HEK293T (cell line): ENCODE measurements around the gene PROP1.
"Not testable (repeated sequence)": the region's sequence is repeated elsewhere in the genome, so short reads cannot be mapped to it uniquely, and the experiment has no call there.

Experiments used
- BHLHE40 ChIP-seq: fragments of 450-650 bp; IDR thresholded peaks from 2 replicates; pipeline ENCODE4 v1.6.1; 2016; ENCODE audit warnings: mild to moderate bottlenecking, moderate library complexity, borderline replicate concordance
- ELF4 ChIP-seq: fragments of 450-650 bp; IDR thresholded peaks from 2 replicates; pipeline ENCODE4 v1.6.1; 2017; ENCODE audit warnings: antibody characterized with exemption
- FOXA1 ChIP-seq: fragments of 450-650 bp; IDR thresholded peaks from 2 replicates; pipeline ENCODE4 v1.6.1; 2016; ENCODE audit warnings: mild to moderate bottlenecking
- FOXM1 ChIP-seq: fragments of 450-650 bp; IDR thresholded peaks from 2 replicates; pipeline ENCODE4 v1.6.1; 2017; ENCODE audit warnings: mild to moderate bottlenecking, borderline replicate concordance
- L3MBTL2 ChIP-seq: fragments of 450-650 bp; conservative IDR thresholded peaks from 2 replicates; pipeline ENCODE4 v1.6.1; 2016; ENCODE audit warnings: mild to moderate bottlenecking
- SP1 ChIP-seq: fragments of 450-650 bp; IDR thresholded peaks from 2 replicates; pipeline ENCODE4 v1.6.1; 2017
- TARDBP ChIP-seq: fragments of 450-650 bp; IDR thresholded peaks from 2 replicates; pipeline ENCODE4 v1.6.1; 2016

DNA sequence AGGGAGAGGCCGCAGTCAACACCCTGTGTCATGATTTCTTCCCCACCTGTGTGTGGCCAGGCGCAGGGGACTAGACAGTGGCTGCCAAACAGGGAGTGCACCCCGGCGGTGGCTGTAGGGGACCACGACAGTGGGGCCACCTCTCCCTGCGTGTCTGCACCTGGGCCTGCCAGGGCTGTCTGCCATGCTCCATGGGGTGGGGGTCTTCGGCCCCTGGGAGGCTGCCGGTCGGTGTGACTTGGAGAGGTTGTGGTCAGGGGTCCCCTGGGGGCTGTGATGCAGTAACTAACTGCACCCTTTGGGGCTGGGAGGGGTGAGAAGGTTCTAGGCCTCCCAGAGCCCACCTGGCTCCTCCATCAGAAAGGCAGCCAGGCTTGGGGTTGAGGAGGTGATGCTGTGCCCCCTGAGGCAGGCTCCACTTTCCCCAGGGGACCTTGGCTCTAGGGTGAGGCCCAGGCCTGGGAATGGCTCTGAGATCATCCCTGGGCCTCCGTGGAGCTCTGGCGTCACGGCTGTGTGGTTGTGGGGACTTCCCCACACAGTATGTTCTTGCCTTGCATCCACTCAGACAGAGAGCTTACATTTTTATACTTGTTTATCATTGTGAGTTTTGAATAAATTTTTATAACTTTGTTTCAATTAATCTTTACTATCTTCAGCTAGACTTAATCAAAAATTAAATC lies 50.3 kb downstream of the PROP1 start:
- TF ChIP-seq ELF4, BHLHE40, SP1, L3MBTL2, TARDBP, FOXM1, FOXA1: not testable (repeated sequence)
